GM10847 (cell line): ENCODE data around the gene ZEB1.

Source experiments
- POLR2A ChIP-seq: IDR thresholded peaks from 2 replicates; pipeline ENCODE4 v1.6.1; 2011; ENCODE audit not compliant: insufficient read length; ENCODE audit errors: extremely low read depth

ZEB1 gene

DNA sequence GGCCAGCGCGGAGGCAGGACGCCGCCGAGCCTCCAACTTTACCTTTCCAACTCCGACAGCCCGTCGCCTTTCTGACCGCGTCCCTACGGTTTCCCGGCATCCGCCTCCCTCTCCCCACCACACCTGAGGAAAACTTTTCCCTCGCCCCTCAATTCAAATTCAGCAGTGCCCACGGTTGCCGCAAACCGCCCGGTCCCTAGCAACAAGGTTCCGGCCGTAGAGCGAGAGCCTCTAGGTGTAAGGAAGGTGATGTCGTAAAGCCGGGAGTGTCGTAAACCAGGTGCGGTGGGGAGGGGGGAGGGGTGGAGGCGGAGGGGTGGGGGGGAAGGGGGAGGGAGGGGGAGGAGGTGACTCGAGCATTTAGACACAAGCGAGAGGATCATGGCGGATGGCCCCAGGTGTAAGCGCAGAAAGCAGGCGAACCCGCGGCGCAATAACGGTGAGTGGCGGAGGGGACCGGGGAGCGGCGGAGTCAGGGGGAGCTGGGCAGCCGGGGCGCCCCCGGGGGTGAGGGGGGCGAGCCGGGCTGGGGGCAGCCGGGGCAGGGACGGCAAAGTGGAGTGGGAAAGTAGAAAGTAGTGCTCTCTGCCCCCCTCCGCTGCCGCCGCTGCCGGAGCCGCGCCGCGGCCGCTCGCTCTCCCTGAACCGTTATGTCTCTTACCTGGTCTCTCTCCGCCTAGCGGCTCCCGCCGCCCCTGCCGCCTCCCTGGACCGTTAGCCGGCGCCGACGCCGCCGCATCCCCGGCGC is at the start of gene ZEB1:
TSS of gene ZEB1 (plus strand) at position 363 of the 748 bp plus-strand sequence. CDS start at position 382, 19 bp downstream.
- TF ChIP-seq POLR2A: peak; percentile 52

DNA sequence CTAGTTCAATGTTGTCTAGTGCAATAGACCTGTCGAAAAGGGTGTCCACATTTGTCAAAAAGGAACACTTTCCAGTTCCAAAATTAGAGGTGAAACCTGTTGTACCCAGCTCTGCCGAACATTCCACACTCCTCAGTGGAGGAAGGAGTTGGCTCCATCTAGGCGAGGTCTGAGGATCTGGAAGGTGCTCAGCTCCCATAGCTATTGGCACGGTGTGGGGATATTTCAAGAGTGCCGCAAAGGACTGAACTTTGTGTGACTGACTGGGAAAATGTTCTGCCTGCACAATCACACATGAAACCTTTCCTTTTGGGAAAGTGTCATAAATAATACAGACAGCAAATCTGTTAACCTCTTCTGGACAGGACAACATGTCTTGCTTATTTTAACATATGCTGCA is 48.1 kb upstream of the ZEB1 start:
- no peak for TF ChIP-seq POLR2A

DNA sequence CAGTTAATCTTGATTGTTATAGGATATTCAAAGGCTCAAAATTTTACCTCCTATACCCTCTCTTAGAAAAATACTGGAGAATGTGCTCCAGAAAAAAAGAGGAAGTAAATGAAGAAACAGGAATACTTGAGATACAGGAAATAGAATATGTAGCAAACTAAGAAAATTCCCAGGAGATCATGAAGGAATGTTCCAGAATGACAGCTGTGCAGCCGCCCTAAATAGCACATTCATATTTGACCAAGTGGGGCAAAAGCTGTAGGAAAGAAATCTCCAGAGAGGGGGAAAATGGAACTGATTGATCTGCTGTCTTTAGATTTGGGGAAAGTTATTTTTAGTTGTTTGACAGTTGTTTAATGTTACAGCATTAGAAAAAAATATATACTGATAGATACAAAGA is 46.2 kb upstream of the ZEB1 start:
- no peak for TF ChIP-seq POLR2A

- TF ChIP-seq POLR2A: no peak
Measured at GRCh38 chr10:31273789-31274188, 45.2 kb upstream of the ZEB1 start.

- no peak for TF ChIP-seq POLR2A
Measured at GRCh38 chr10:31274310-31274709, 44.7 kb upstream of the ZEB1 start.

DNA sequence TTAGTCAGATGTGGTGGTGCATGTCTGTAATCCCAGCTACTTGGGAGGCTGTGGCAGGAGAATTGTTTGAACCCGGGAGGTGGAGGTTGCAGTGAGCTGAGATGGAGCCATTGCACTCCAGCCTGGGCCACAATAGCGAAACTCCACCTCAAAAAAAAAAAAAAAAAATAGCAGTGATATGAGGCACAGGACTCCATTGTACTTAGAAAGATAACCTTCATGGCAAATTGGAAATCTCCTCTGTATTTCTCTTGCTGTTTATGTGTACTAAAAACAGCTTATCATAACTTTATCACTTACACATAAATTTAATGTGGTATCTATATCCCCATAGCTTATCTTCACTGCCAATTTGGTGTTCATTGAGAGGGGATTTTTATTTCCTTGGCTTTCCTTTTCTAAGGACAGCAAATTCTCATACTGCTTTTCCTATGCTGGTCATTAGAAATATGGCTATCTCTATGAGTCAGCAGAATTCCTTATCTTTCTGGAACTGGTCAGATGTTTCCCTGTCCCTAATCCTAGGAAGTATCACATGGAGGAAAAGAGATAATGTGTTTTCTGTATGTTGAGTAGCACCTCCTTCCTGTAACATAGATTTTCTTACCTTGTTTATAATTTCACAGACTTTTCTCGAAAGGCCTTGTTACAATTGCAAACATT is 40.6 kb upstream of the ZEB1 start:
- TF ChIP-seq POLR2A: no peak

DNA sequence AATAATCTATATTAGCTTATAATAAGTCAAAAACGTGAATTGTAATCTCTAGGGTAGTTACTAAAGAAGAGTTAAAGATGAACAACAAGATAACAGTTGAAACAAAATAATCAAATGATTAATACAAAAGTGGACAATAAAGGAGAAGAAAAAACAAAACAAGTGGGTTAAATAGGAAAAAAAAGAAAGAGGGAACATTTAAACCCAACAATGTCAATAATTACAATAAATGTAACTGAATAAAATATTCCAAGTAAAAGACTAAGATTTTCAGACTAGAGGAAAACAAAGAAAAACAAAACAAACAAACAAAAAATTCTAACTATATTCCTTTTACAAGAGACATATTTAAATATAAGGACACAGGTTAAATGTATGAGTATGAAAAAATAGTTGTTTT is 38.0 kb upstream of the ZEB1 start:
- no peak for TF ChIP-seq POLR2A

DNA sequence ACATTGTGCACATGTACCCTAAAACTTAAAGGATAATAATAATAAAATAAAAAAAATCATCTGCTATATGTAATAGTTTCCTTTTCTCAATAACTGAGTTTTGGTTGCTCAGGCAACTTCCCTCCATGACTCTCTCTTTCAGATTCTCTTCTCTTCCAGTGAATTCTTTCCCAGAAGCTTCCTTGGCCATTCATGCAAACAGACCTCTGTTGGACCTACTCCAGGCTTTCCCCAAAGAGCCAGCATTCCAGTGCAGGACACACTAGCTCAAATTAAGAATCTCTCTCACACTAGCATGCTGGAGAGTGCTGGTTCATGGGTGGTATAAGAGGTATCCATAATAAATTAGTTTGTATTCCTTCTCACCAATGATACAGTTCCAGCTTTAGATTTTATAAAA is 31.0 kb upstream of the ZEB1 start:
- no peak for TF ChIP-seq POLR2A

DNA sequence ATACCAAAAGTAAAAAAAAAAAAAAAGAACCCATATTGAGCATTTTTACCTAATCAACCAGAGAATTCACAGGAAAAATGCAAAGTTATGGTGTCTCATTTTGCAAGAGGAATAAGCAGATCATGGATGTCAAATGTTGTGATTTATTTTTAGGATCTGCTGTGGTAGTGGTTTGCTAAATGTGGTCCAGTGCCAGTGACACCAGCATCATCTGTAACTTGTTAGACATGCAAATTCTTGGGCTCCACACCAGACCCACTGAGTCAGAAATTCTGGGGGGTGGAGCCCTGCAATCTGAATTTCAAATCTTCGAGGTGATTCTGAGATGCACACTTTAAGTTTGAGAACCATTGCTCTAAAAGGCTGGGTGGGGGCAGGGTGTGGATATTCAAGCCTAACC is 30.1 kb upstream of the ZEB1 start:
- no peak for TF ChIP-seq POLR2A

GRCh38 chr10:31290386-31290785 is 28.6 kb upstream of the ZEB1 start:
- TF ChIP-seq POLR2A: no peak

DNA sequence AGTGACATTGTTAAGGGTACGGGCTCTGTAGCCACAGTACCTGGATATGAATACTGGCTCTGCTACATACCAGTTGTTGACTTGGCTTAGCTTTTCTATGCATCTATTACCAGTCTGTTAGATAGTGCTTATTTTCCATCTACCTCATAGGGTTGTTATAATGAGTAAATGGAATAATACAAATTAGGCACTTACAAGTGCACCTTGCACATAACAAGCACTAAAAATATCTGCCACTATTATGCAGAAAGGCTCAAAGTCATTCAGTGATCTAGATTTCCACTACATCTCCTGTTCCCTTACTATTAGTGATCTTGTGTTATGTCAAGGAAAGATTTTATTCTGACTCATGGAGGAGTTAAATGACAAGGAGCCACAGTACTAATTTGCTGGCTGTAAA is 27.9 kb upstream of the ZEB1 start:
- TF ChIP-seq POLR2A: no peak

GRCh38 chr10:31294558-31294957 is 24.5 kb upstream of the ZEB1 start:
- no peak for TF ChIP-seq POLR2A

GRCh38 chr10:31296754-31297153 is 22.3 kb upstream of the ZEB1 start:
- no peak for TF ChIP-seq POLR2A

DNA sequence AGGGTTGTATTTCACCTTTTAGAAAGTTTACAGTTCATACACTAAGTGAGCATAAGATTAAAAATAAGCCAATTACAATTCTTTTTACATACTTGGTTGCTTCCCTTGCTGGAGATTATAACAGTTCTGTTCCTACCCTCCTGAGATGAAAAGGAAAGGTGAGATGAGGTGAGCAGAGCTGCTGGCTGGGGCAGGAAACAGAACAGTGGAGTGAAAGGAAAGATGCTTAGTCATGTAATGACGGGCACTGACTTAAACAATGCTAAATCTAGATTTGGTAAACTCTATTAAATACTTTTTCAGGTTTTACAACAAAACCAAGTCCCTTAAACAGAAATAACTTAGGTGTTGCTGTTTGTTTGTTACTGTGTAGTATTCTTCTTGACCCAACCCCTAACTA is 19.9 kb upstream of the ZEB1 start:
- TF ChIP-seq POLR2A: no peak

DNA sequence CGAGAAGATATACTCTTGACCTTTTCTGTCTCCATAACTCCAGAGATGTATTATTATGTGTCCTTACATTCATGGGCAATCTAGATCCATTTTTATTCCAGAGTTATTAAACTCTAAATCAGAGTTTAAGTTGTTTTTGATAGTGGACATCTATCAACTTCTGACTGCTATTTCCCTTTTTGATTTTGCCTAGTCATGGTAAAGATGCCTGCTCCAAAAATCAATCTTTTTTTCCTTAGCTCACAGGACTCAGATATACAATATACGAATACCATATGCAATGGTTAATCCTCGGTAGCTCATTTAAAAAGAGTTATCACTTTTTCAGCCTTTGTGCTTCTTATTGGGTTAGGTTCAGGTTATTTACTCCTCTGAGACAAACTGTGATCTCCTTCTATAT is 15.8 kb upstream of the ZEB1 start:
- TF ChIP-seq POLR2A: no peak

- TF ChIP-seq POLR2A: no peak
Measured at GRCh38 chr10:31304291-31304970, 14.6 kb upstream of the ZEB1 start.
